Ammon's horn (tissue), 1 donor: Measurements from ENCODE around the gene TRIM63.

Source experiments
- DNase-seq: peaks from one replicate; pipeline ENCODE4 v3.0.0-alpha.2; 2016; ENCODE audit warnings: low spot score

TRIM63 gene

GRCh38 chr1:26084844-26085243, 17.4 kb upstream of the TRIM63 start:
- DNase-seq = no peak

- DNase-seq = no peak
Measured at GRCh38 chr1:26084091-26084561, 16.7 kb upstream of the TRIM63 start.

- DNase-seq = no peak
Measured at GRCh38 chr1:26083208-26083607, 15.8 kb upstream of the TRIM63 start.

GRCh38 chr1:26082020-26082350, 14.6 kb upstream of the TRIM63 start:
- DNase-seq = no peak

GRCh38 chr1:26081267-26082019, 14.0 kb upstream of the TRIM63 start:
- no peak for DNase-seq

- DNase-seq = no peak
Measured at GRCh38 chr1:26079960-26080814, 12.8 kb upstream of the TRIM63 start.

GRCh38 chr1:26079178-26079563, 11.7 kb upstream of the TRIM63 start:
- no peak for DNase-seq

GRCh38 chr1:26078286-26079177, 11.1 kb upstream of the TRIM63 start:
- no peak for DNase-seq

- no peak for DNase-seq
Measured at GRCh38 chr1:26077524-26077923, 10.1 kb upstream of the TRIM63 start.

GRCh38 chr1:26075421-26076144, 8.2 kb upstream of the TRIM63 start:
- no peak for DNase-seq

- no peak for DNase-seq
Measured at GRCh38 chr1:26072305-26072704, 4.9 kb upstream of the TRIM63 start.

- DNase-seq = no peak
Measured at GRCh38 chr1:26070963-26071342, 3.5 kb upstream of the TRIM63 start.

GRCh38 chr1:26070296-26070962, 3.0 kb upstream of the TRIM63 start:
- DNase-seq = no peak

- no peak for DNase-seq
Measured at GRCh38 chr1:26069941-26070295, 2.5 kb upstream of the TRIM63 start.

GRCh38 chr1:26066857-26067256, 573 bp downstream of the TRIM63 start:
- no peak for DNase-seq

- DNase-seq = no peak
Measured at GRCh38 chr1:26066160-26066559, 1.3 kb downstream of the TRIM63 start.

- no peak for DNase-seq
Measured at GRCh38 chr1:26064553-26064952, 2.9 kb downstream of the TRIM63 start.

GRCh38 chr1:26060832-26061574, 6.4 kb downstream of the TRIM63 start:
- DNase-seq = no peak

GRCh38 chr1:26059906-26060305, 7.5 kb downstream of the TRIM63 start:
- no peak for DNase-seq

GRCh38 chr1:26058052-26058595, 9.3 kb downstream of the TRIM63 start:
- DNase-seq = no peak
